ENCODE results near the gene PDE5A. TPM values are rescaled to one million over a fixed set of nuclear protein-coding genes. Genes with fewer than 3 reads are reported as not detected.
"Not testable (repeated sequence)": the region's sequence is repeated elsewhere in the genome, so short reads cannot be mapped to it uniquely, and the experiment has no call there.

PDE5A gene
- total RNA-seq, 4 donors from 2014 or later = 154 to 208 (median 199) TPM

GRCh38 chr4:119479180-119479808 is 149.3 kb downstream of the PDE5A start:
- Histone ChIP-seq H3K27ac (replicated peaks in 1 of 4) (no peak overlapping the region), H3K4me1 (peaks cover 0 to 5% (median 0%) of the 10 kb centered on the region in 4 donors), H3K4me3 (no peak overlapping the region), H3K9me3 (no peaks in the 10 kb centered on the region), H3K27me3 (no peaks in the 10 kb centered on the region), H3K36me3 (peaks cover 0 to 43% (median 18%) of the 10 kb centered on the region in 4 donors)
- 97% methylated on average over 2 of the region's 2 CpGs for WGBS
- intact Hi-C loops (cut with DNase I) = no loop called here
- TF ChIP-seq CTCF (IDR thresholded peaks at IDR 0.05) (no peak), EP300 (IDR thresholded peaks at IDR 0.05) (no peak), POLR2AphosphoS5 (IDR thresholded peaks at IDR 0.05) (no peak), POLR2A (IDR thresholded peaks at IDR 0.05; ENCODE audit: low read depth) (no peak)
- DNase-seq (ENCODE audit: extremely low spot score) = no peak

GRCh38 chr4:119478446-119479179 is 150.0 kb downstream of the PDE5A start:
- Histone ChIP-seq H3K9me3 (no peaks in the 10 kb centered on the region), H3K36me3 (peaks cover 0 to 43% (median 18%) of the 10 kb centered on the region in 4 donors), H3K27ac (replicated peaks in 1 of 4) (no peak overlapping the region), H3K4me3 (no peak overlapping the region), H3K27me3 (no peaks in the 10 kb centered on the region), H3K4me1 (peaks cover 0 to 5% (median 0%) of the 10 kb centered on the region in 4 donors)
- no peak for DNase-seq (ENCODE audit: extremely low spot score)
- intact Hi-C loops (cut with DNase I) = no loop called here
- no peak for TF ChIP-seq POLR2A (IDR thresholded peaks at IDR 0.05; ENCODE audit: low read depth)

- peaks cover 0 to 5% (median 0%) of the 10 kb centered on the region in 4 donors for H3K4me1 ChIP-seq
- intact Hi-C loops (cut with DNase I) = no loop called here
- peaks cover 0 to 38% (median 23%) of the 10 kb centered on the region in 4 donors for H3K36me3 ChIP-seq
- TF ChIP-seq EP300 (IDR thresholded peaks at IDR 0.05) = no peak
- no peak for TF ChIP-seq POLR2A (IDR thresholded peaks at IDR 0.05; ENCODE audit: low read depth)
- TF ChIP-seq CTCF (IDR thresholded peaks at IDR 0.05) = no peak
- no peak for TF ChIP-seq POLR2AphosphoS5 (IDR thresholded peaks at IDR 0.05)
- H3K9me3 ChIP-seq = no peaks in the 10 kb centered on the region
- H3K27ac ChIP-seq (replicated peaks in 1 of 4) = no peak overlapping the region
- DNase-seq (ENCODE audit: extremely low spot score) = no peak
- H3K4me3 ChIP-seq = no peak overlapping the region
- H3K27me3 ChIP-seq = no peaks in the 10 kb centered on the region
Observed at GRCh38 chr4:119477412-119478053, 151.1 kb downstream of the PDE5A start.

- no peaks in the 10 kb centered on the region for H3K9me3 ChIP-seq
- peaks cover 0 to 53% (median 16%) of the 10 kb centered on the region in 4 donors for H3K36me3 ChIP-seq
- no peak overlapping the region for H3K27ac ChIP-seq (replicated peaks in 1 of 4)
- no peak for TF ChIP-seq CTCF (IDR thresholded peaks at IDR 0.05)
- TF ChIP-seq POLR2A (IDR thresholded peaks at IDR 0.05; ENCODE audit: low read depth) = no peak
- no peak for TF ChIP-seq POLR2AphosphoS5 (IDR thresholded peaks at IDR 0.05)
- TF ChIP-seq EP300 (IDR thresholded peaks at IDR 0.05) = no peak
- H3K4me3 ChIP-seq = no peak overlapping the region
- no peaks in the 10 kb centered on the region for H3K27me3 ChIP-seq
- DNase-seq (ENCODE audit: extremely low spot score) = no peak
- intact Hi-C loops (cut with DNase I) = no loop called here
- H3K4me1 ChIP-seq = no peaks in the 10 kb centered on the region
- 77% methylated on average over 3 of the region's 3 CpGs for WGBS
Observed at GRCh38 chr4:119471259-119471658, 157.3 kb downstream of the PDE5A start.

- H3K27ac ChIP-seq (replicated peaks in 1 of 4); H3K4me3 ChIP-seq; H3K4me1 ChIP-seq; H3K27me3 ChIP-seq; intact Hi-C loops (cut with DNase I); H3K9me3 ChIP-seq; DNase-seq (ENCODE audit: extremely low spot score): not testable (repeated sequence)
- H3K36me3 ChIP-seq = peaks cover 0 to 53% (median 17%) of the 10 kb centered on the region in 4 donors
Observed at GRCh38 chr4:119470737-119471063, 157.9 kb downstream of the PDE5A start.

GRCh38 chr4:119470021-119470736 is 158.4 kb downstream of the PDE5A start:
- H3K9me3 ChIP-seq; H3K27ac ChIP-seq (replicated peaks in 1 of 4); H3K4me3 ChIP-seq; DNase-seq (ENCODE audit: extremely low spot score); H3K4me1 ChIP-seq; intact Hi-C loops (cut with DNase I); H3K27me3 ChIP-seq: not testable (repeated sequence)
- 58% methylated on average over 2 of the region's 2 CpGs for WGBS
- peaks cover 0 to 51% (median 14%) of the 10 kb centered on the region in 4 donors for H3K36me3 ChIP-seq

- intact Hi-C loops (cut with DNase I); H3K27me3 ChIP-seq; H3K9me3 ChIP-seq; H3K4me1 ChIP-seq; H3K27ac ChIP-seq (replicated peaks in 1 of 4); DNase-seq (ENCODE audit: extremely low spot score); H3K4me3 ChIP-seq: not testable (repeated sequence)
- WGBS = 93% methylated on average over 3 of the region's 3 CpGs
- peaks cover 0 to 51% (median 18%) of the 10 kb centered on the region in 4 donors for H3K36me3 ChIP-seq
Observed at GRCh38 chr4:119469039-119469438, 159.6 kb downstream of the PDE5A start.

- H3K9me3 ChIP-seq; H3K27me3 ChIP-seq; H3K4me3 ChIP-seq; H3K4me1 ChIP-seq; DNase-seq (ENCODE audit: extremely low spot score); intact Hi-C loops (cut with DNase I); H3K27ac ChIP-seq (replicated peaks in 1 of 4): not testable (repeated sequence)
- peaks cover 0 to 33% (median 16%) of the 10 kb centered on the region in 4 donors for H3K36me3 ChIP-seq
- 77% methylated on average over 3 of the region's 3 CpGs for WGBS
Observed at GRCh38 chr4:119462733-119463132, 165.9 kb downstream of the PDE5A start.
